ENCODE data around the gene CHAD. TPM values are rescaled to one million over a fixed set of nuclear protein-coding genes. Genes with fewer than 3 reads are reported as not detected.

The CHAD gene
- polyA plus RNA-seq, 1 donor (not counting 4 experiments of a cell fraction or from before 2014, with no cell fraction given) = not detected

DNA sequence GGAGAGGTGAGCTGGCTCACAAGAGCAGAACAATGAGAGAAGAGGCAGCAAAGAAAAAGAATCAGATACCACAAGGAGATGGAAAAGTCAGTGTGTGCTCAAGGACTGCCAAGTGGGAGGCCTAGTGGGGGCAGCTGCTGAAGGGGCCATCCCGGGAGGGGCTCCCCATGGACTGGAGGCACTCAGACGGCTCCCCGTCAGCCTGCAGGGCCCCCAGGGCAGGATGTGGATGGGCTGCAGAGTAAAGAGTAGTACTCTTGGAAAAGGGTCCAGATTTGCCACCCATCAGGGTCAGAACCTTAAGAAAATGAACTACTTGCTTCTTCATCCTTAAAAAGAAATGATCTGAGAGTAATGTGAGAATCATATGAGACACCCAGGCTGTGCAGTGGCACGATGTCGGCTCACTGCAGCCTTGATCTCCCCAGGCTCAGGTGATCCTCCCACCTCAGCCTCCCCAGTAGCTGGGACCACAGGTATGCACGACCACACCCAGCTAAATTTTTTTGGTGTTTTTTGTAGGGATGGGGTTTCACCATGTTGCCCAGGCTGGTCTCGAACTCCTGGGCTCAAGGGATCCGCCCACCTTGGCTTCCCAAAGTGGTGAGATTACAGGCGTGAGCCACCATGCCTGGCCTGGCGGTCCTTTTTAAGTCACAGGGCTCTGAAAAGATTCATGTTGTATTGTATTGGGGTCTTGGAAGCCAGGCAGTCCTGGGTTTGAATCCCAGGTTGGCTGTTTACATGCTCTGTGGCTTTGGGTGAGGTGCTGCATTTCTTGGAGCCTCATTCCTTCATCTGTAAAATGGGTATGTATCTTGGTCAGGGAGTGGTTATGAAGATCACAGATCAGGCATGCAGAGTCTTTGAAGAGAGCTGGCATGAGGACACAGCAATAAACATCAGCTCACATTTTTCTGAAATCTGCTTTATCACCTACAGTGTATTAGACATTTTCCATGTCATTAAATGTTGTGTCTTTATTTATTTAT lies 27.5 kb downstream of the CHAD start:
- dilution Hi-C loops (cut with MboI; ENCODE audit: extremely low pct_ligation_motif_present, low sequenced_read_pairs) = no loop called here
- DNase-seq (ENCODE audit: low read depth, low spot score) = no peak
- Histone ChIP-seq H3K27me3 (ENCODE audit: control insufficient read depth, extremely low read depth, insufficient read depth, low read length) (no peaks in the 10 kb centered on the region), H3K4me1 (ENCODE audit: control insufficient read depth, extremely low read depth, insufficient read depth, low read length) (peaks cover 18% of the 10 kb centered on the region), H3K27ac (ENCODE audit: control insufficient read depth, insufficient read depth, low read length) (no peak overlapping the region), H3K4me2 (ENCODE audit: control insufficient read depth, extremely low read depth, insufficient read depth, low read depth, low read length) (no peak overlapping the region), H3K9me3 (ENCODE audit: control insufficient read depth, low read depth, low read length) (no peaks in the 10 kb centered on the region), H3K9me1 (ENCODE audit: control insufficient read depth, extremely low read depth, insufficient read depth, low read length) (no peaks in the 10 kb centered on the region), H4K20me1 (ENCODE audit: control insufficient read depth, extremely low read depth, insufficient read depth, low read length) (no peaks in the 10 kb centered on the region), H3K9ac (ENCODE audit: control insufficient read depth, extremely low read depth, insufficient read depth, low read length) (no peak overlapping the region), H3K36me3 (ENCODE audit: control insufficient read depth in 2 of 2, extremely low read depth in 1 of 2, insufficient read depth in 2 of 2, low read length in 2 of 2) (peaks cover 0 to 2% of the 10 kb centered on the region in 2 experiments), H2AFZ (ENCODE audit: control insufficient read depth, low read length) (no peak overlapping the region), H3K4me3 (ENCODE audit: control insufficient read depth in 2 of 3, extremely low read depth in 1 of 3, insufficient read depth in 2 of 3, low read depth in 1 of 3, low read length in 3 of 3) (no peak overlapping the region), H3K79me2 (ENCODE audit: control insufficient read depth, insufficient read depth, low read length) (no peaks in the 10 kb centered on the region)
- FAIRE-seq = no peak
- TF ChIP-seq, protein P1, sequence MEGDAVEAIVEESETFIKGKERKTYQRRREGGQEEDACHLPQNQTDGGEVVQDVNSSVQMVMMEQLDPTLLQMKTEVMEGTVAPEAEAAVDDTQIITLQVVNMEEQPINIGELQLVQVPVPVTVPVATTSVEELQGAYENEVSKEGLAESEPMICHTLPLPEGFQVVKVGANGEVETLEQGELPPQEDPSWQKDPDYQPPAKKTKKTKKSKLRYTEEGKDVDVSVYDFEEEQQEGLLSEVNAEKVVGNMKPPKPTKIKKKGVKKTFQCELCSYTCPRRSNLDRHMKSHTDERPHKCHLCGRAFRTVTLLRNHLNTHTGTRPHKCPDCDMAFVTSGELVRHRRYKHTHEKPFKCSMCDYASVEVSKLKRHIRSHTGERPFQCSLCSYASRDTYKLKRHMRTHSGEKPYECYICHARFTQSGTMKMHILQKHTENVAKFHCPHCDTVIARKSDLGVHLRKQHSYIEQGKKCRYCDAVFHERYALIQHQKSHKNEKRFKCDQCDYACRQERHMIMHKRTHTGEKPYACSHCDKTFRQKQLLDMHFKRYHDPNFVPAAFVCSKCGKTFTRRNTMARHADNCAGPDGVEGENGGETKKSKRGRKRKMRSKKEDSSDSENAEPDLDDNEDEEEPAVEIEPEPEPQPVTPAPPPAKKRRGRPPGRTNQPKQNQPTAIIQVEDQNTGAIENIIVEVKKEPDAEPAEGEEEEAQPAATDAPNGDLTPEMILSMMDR (optimal IDR thresholded peaks at IDR 0.05 in 1 of 3, IDR thresholded peaks at IDR 0.05 in 1 of 3, conservative IDR thresholded peaks at IDR 0.05 in 1 of 3; ENCODE audit: extremely low read depth in 1 of 3, insufficient read depth in 2 of 3, low read length in 3 of 3) = no peak
- TF ChIP-seq EZH2 (IDR thresholded peaks at IDR 0.05; ENCODE audit: low read length) = no peak

GRCh38 chr17:50440172-50440837 lies 28.4 kb downstream of the CHAD start:
- Histone ChIP-seq H4K20me1 (ENCODE audit: control insufficient read depth, extremely low read depth, insufficient read depth, low read length) (no peaks in the 10 kb centered on the region), H3K27ac (ENCODE audit: control insufficient read depth, insufficient read depth, low read length) (no peak overlapping the region), H3K36me3 (ENCODE audit: control insufficient read depth in 2 of 2, extremely low read depth in 1 of 2, insufficient read depth in 2 of 2, low read length in 2 of 2) (peaks cover 0 to 3% of the 10 kb centered on the region in 2 experiments), H3K9me1 (ENCODE audit: control insufficient read depth, extremely low read depth, insufficient read depth, low read length) (no peaks in the 10 kb centered on the region), H3K79me2 (ENCODE audit: control insufficient read depth, insufficient read depth, low read length) (no peaks in the 10 kb centered on the region), H3K9me3 (ENCODE audit: control insufficient read depth, low read depth, low read length) (no peaks in the 10 kb centered on the region), H3K27me3 (ENCODE audit: control insufficient read depth, extremely low read depth, insufficient read depth, low read length) (no peaks in the 10 kb centered on the region), H3K9ac (ENCODE audit: control insufficient read depth, extremely low read depth, insufficient read depth, low read length) (no peak overlapping the region), H3K4me3 (ENCODE audit: control insufficient read depth in 2 of 3, extremely low read depth in 1 of 3, insufficient read depth in 2 of 3, low read depth in 1 of 3, low read length in 3 of 3) (no peak overlapping the region), H2AFZ (ENCODE audit: control insufficient read depth, low read length) (no peak overlapping the region), H3K4me1 (ENCODE audit: control insufficient read depth, extremely low read depth, insufficient read depth, low read length) (peaks cover 18% of the 10 kb centered on the region), H3K4me2 (ENCODE audit: control insufficient read depth, extremely low read depth, insufficient read depth, low read depth, low read length) (no peak overlapping the region)
- TF ChIP-seq, protein P1 (optimal IDR thresholded peaks at IDR 0.05 in 1 of 3, IDR thresholded peaks at IDR 0.05 in 1 of 3, conservative IDR thresholded peaks at IDR 0.05 in 1 of 3; ENCODE audit: extremely low read depth in 1 of 3, insufficient read depth in 2 of 3, low read length in 3 of 3) = no peak
- no peak for TF ChIP-seq EZH2 (IDR thresholded peaks at IDR 0.05; ENCODE audit: low read length)
- FAIRE-seq (no peak), DNase-seq (ENCODE audit: low read depth, low spot score) (no peak)
- dilution Hi-C loops (cut with MboI; ENCODE audit: extremely low pct_ligation_motif_present, low sequenced_read_pairs) = no loop called here

Measured in keratinocyte (primary cell).